Esophagus muscularis mucosa (tissue), 4 donors: ENCODE measurements around the gene ZNF783. TPM values are rescaled to one million over a fixed set of nuclear protein-coding genes. Genes with fewer than 3 reads are reported as not detected.

Experiments used
- DNase-seq: peaks from one replicate; pipeline ENCODE4 v3.0.0-alpha.2; 2017; ENCODE audit errors: extremely low spot score
- H3K27ac ChIP-seq, 4 donors: fragments of 200-600 bp; sonication (generic); replicated peaks in 1 of 4; 1 replicate in 3 of 4; 2 replicates in 1 of 4; pipeline ENCODE4 v1.5.1; 2016 to 2019; ENCODE audit warnings: mild to moderate bottlenecking in 1 of 4
- H3K27me3 ChIP-seq, 4 donors: fragments of 200-600 bp; sonication (generic); one replicate each; pipeline versions ENCODE4 v1.5.1 to v1.6.0; 2016 to 2019
- H3K36me3 ChIP-seq, 4 donors: fragments of 200-600 bp; sonication (generic); one replicate each; pipeline ENCODE4 v1.5.1; 2016 to 2019
- H3K4me1 ChIP-seq, 4 donors: fragments of 200-600 bp; sonication (generic); one replicate each; pipeline ENCODE4 v1.5.1; 2016 to 2019
- H3K4me3 ChIP-seq, 4 donors: fragments of 200-600 bp; sonication (generic); 1 replicate in 2 of 4; 2 replicates in 2 of 4; pipeline ENCODE4 v1.5.1; 2016 to 2019; ENCODE audit warnings: mild to moderate bottlenecking in 4 of 4, moderate library complexity in 1 of 4
- H3K9me3 ChIP-seq, 4 donors: fragments of 200-600 bp; sonication (generic); 1 replicate in 3 of 4; 2 replicates in 1 of 4; pipeline ENCODE4 v1.5.1; 2016 to 2019
- CTCF ChIP-seq, 3 experiments: fragments of 200-600 bp in 2 of 3; fragments of 450-650 bp in 1 of 3; sonication (generic) in 2 of 3; IDR thresholded peaks; one replicate each; pipeline ENCODE4 v1.5.1; 2017 to 2019; ENCODE audit warnings: antibody characterized with exemption in 3 of 3, mild to moderate bottlenecking in 2 of 3, moderate library complexity in 1 of 3
- EP300 ChIP-seq: sonication (generic); formaldehyde crosslinking; IDR thresholded peaks from one replicate; pipeline ENCODE4 v1.6.1; 2017; ENCODE audit warnings: antibody characterized with exemption
- POLR2A ChIP-seq: fragments of 450-650 bp; IDR thresholded peaks from one replicate; pipeline ENCODE4 v1.6.1; 2017; ENCODE audit warnings: antibody characterized with exemption, moderate library complexity, mild to moderate bottlenecking, low read depth
- POLR2AphosphoS5 ChIP-seq, 2 donors: sonication (generic); formaldehyde crosslinking; IDR thresholded peaks; one replicate each; pipeline ENCODE4 v1.6.1; 2017; ENCODE audit warnings: antibody characterized with exemption in 2 of 2
- WGBS: methylation state at CpG from one replicate; pipeline ENCODE4 v1.1.5; 2018; 5-methylcytosine and 5-hydroxymethylcytosine counted together
- intact Hi-C: fragments of 100-400 bp; cut with DNase I; formaldehyde crosslinking; loops from one replicate; pipeline ENCODE4 v1.15.1; 2023
- total RNA-seq, 4 donors: library from RNA; depleted of rRNA; stranded (reverse); fragments of >200 nt; gene quantifications; one replicate each; pipeline versions ENCODE4 v1.1.0 to v1.2.1, GENCODE V29; 2016

ZNF783 gene
- total RNA-seq, 4 donors from 2014 or later, result 8.4 to 12.2 (median 11.9) TPM

DNA sequence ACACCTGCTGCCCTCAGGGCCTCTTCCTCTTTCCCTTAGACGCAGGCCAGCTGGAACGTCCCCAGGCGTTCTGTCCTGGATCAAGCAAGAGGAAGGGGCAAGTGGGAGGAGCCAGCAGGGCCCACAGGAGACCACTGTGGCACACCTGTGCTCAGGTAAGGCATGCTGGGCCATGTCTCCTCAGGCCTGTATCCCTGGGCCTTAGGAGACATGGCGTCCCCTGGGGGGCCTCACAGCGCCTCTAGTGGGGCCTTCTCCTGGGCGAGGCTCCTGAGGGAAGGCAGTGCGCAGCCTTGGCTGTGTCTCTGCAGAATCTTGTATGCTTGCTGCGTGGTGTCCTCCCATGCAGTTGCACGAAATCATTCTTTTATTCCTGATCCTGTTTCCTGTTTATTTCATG is 31.3 kb downstream of the ZNF783 start:
- Histone ChIP-seq H3K4me3 (no peak overlapping the region), H3K36me3 (peaks cover 23 to 83% (median 52%) of the 10 kb centered on the region in 4 donors), H3K27ac (no peak overlapping the region), H3K27me3 (no peaks in the 10 kb centered on the region), H3K9me3 (no peaks in the 10 kb centered on the region), H3K4me1 (no peaks in the 10 kb centered on the region)
- no peak for TF ChIP-seq POLR2A
- TF ChIP-seq EP300, result no peak
- TF ChIP-seq CTCF (IDR thresholded peaks at IDR 0.05), result no peak
- TF ChIP-seq POLR2AphosphoS5 (IDR thresholded peaks at IDR 0.05), result no peak
- DNase-seq, result no peak
- 91% methylated on average over 9 of the region's 9 CpGs for WGBS
- intact Hi-C loops, result no loop called here

GRCh38 chr7:149293946-149294633 is 32.1 kb downstream of the ZNF783 start:
- no peak for DNase-seq
- TF ChIP-seq EP300, result no peak
- TF ChIP-seq POLR2AphosphoS5 (IDR thresholded peaks at IDR 0.05), result no peak
- TF ChIP-seq POLR2A, result no peak
- TF ChIP-seq CTCF (IDR thresholded peaks at IDR 0.05), result no peak
- peaks cover 22 to 76% (median 45%) of the 10 kb centered on the region in 4 donors for H3K36me3 ChIP-seq
- no peaks in the 10 kb centered on the region for H3K4me1 ChIP-seq
- H3K27ac ChIP-seq, result no peak overlapping the region
- H3K9me3 ChIP-seq, result no peaks in the 10 kb centered on the region
- H3K27me3 ChIP-seq, result no peaks in the 10 kb centered on the region
- intact Hi-C loops, result no loop called here
- 91% methylated on average over 10 of the region's 15 CpGs for WGBS
- H3K4me3 ChIP-seq, result no peak overlapping the region

DNA sequence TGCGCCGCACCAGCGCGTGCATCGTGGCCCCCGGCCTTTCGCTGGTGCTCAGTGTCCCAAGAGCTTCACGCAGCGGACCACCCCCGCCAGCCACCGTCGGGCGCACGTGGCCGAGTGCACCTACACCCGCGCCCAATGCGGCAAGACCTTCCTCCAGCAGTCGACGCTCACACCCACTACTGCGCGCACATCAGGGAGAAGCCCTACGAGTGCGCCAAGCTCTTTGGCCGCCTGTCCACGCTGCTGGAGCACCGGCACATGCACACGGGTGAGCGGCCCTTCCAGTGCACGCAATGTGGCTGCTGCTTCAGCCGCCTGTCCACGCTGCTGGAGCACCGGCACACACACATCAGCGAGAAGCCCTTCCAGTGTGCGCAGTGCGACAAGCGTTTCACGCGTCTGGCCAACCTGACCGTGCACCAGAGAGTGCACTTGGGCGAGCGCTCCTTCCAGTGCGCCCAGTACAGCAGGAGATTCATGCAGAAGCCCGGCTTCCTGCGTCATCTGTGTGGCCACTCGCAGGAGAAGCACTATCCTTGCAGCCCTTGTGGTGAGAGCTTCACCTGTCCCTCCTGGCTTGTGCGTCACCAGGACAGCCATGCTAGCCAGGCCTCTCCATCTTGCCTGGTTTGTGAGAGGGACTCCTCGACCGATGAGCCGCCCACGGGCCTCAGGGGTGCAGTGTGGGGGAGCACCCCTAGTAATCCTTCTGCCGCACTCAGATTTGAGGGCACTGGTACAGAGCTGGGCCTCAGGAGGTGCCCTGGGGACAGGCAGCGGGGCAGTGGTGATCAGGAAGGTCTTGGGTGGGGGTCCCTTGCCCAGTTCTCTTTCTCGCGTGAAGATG is 32.9 kb downstream of the ZNF783 start:
- H3K27me3 ChIP-seq, result no peaks in the 10 kb centered on the region
- TF ChIP-seq CTCF (IDR thresholded peaks at IDR 0.05) (no peak), POLR2A (no peak), EP300 (no peak), POLR2AphosphoS5 (IDR thresholded peaks at IDR 0.05) (no peak)
- H3K9me3 ChIP-seq, result no peaks in the 10 kb centered on the region
- H3K4me1 ChIP-seq, result no peaks in the 10 kb centered on the region
- no peak for DNase-seq
- no peak overlapping the region for H3K4me3 ChIP-seq
- 93% methylated on average over 43 of the region's 55 CpGs for WGBS
- intact Hi-C loops, result no loop called here
- no peak overlapping the region for H3K27ac ChIP-seq
- peaks cover 18 to 68% (median 38%) of the 10 kb centered on the region in 4 donors for H3K36me3 ChIP-seq

- H3K9me3 ChIP-seq, result no peaks in the 10 kb centered on the region
- intact Hi-C loops, result no loop called here
- WGBS, result 95% methylated on average over 3 of the region's 6 CpGs
- peaks cover 18 to 63% (median 33%) of the 10 kb centered on the region in 4 donors for H3K36me3 ChIP-seq
- no peaks in the 10 kb centered on the region for H3K27me3 ChIP-seq
- no peak for TF ChIP-seq POLR2A
- TF ChIP-seq CTCF (IDR thresholded peaks at IDR 0.05), result no peak
- TF ChIP-seq POLR2AphosphoS5 (IDR thresholded peaks at IDR 0.05), result no peak
- no peak for TF ChIP-seq EP300
- H3K4me1 ChIP-seq, result no peaks in the 10 kb centered on the region
- no peak overlapping the region for H3K27ac ChIP-seq
- DNase-seq, result no peak
- H3K4me3 ChIP-seq, result no peak overlapping the region
Observed at GRCh38 chr7:149295481-149295850, 33.5 kb downstream of the ZNF783 start.
